HepG2 (cell line): ENCODE measurements around the gene CERT1. TPM values are rescaled to one million over a fixed set of nuclear protein-coding genes. Genes with fewer than 3 reads are reported as not detected.

Source experiments
- ATAC-seq: fragments of 200-7000 bp; cut with Tn5 transposase; 3 replicates; pipeline ENCODE4 v1.9.1; 2020; ENCODE audit warnings: mild to moderate bottlenecking, moderate library complexity
- BruUV-seq: library from RNA; stranded (reverse); fragments of 400-500 nt; replicated peaks from 2 replicates; lab custom pipeline; 2021; lab: Mats Ljungman, UMichigan
- CTCF ChIA-PET: fragments of 300-600 bp; formaldehyde crosslinking; extraction: SDS; loops from one replicate; lab custom pipeline; 2021; ENCODE audit warnings: low total read pairs, inconsistent platforms, low intra/inter-chr PET ratio; lab: Yijun Ruan, JAX
- POLR2A ChIA-PET: fragments of 350-600 bp; sonication (Branson Sonifier 250); formaldehyde crosslinking; loops from one replicate; lab custom pipeline; 2020; ENCODE audit warnings: antibody characterized with exemption, inconsistent platforms; lab: Yijun Ruan, JAX
- DNase-seq: peaks from one replicate; pipeline ENCODE4 v3.0.0-alpha.2; 2015; ENCODE audit warnings: low spot score
- FAIRE-seq: peaks from 3 replicates; lab custom pipeline; 2011; peaks lifted over from hg19 to GRCh38; lab: Jason Lieb, UNC
- H2AFZ ChIP-seq: one replicate; pipeline ENCODE4 v1.6.1; 2011; ENCODE audit warnings: low read length, inconsistent platforms
- H3K27ac ChIP-seq: fragments of 300-600 bp; 3 replicates; pipeline ENCODE4 v1.8.0; 2011; ENCODE audit warnings: mixed run types, mild to moderate bottlenecking, mixed read lengths, low read length, inconsistent platforms; ENCODE audit not compliant: insufficient read depth; ENCODE audit errors: extremely low read length
- H3K27me3 ChIP-seq, 2 experiments: fragments of 200-600 bp in 1 of 2; 2 replicates in 1 of 2; 3 replicates in 1 of 2; pipeline versions ENCODE4 v1.6.0 to v1.8.0; 2011; ENCODE audit warnings: low read length in 2 of 2, mild to moderate bottlenecking in 2 of 2, moderate library complexity in 2 of 2, inconsistent platforms in 1 of 2; ENCODE audit not compliant: insufficient read depth in 2 of 2, control insufficient read depth in 1 of 2
- H3K36me3 ChIP-seq, 2 experiments: fragments of 200-600 bp in 1 of 2; replicated peaks in 1 of 2; 2 replicates in 1 of 2; 3 replicates in 1 of 2; pipeline versions ENCODE4 v1.5.1 to v1.8.0; 2011; ENCODE audit warnings: low read length in 2 of 2, inconsistent platforms in 1 of 2; ENCODE audit not compliant: insufficient read depth in 2 of 2, control insufficient read depth in 1 of 2
- H3K4me1 ChIP-seq: 2 replicates; pipeline ENCODE4 v1.5.1; 2012; ENCODE audit warnings: low read length, inconsistent platforms; ENCODE audit not compliant: insufficient read depth
- H3K4me2 ChIP-seq: 2 replicates; pipeline ENCODE4 v1.6.0; 2011; ENCODE audit warnings: low read depth, low read length, inconsistent platforms
- H3K4me3 ChIP-seq, 3 experiments: fragments of 200-600 bp in 1 of 3; sonication (generic), shearing (Covaris generic) in 1 of 3; replicated peaks in 1 of 3; 2 replicates each; pipeline ENCODE4 v1.5.1; 2011 to 2016; ENCODE audit warnings: low read length in 3 of 3, inconsistent platforms in 2 of 3, low read depth in 2 of 3, mild to moderate bottlenecking in 2 of 3, control low read depth in 1 of 3, mixed read lengths in 1 of 3; ENCODE audit not compliant: insufficient read depth in 1 of 3
- H3K79me2 ChIP-seq: one replicate; pipeline ENCODE4 v1.6.1; 2011; ENCODE audit warnings: low read length, inconsistent platforms; ENCODE audit not compliant: insufficient read depth
- H3K9ac ChIP-seq: 2 replicates; pipeline ENCODE4 v1.6.0; 2011; ENCODE audit warnings: mild to moderate bottlenecking, low read depth, low read length, inconsistent platforms; ENCODE audit not compliant: insufficient read depth
- H3K9me3 ChIP-seq: 2 replicates; pipeline ENCODE4 v1.5.1; 2012; ENCODE audit warnings: mild to moderate bottlenecking, low read length
- H4K20me1 ChIP-seq: 2 replicates; pipeline ENCODE4 v1.6.0; 2011; ENCODE audit warnings: inconsistent platforms, mild to moderate bottlenecking, low read length, moderate library complexity; ENCODE audit not compliant: insufficient read depth
- ARNTL ChIP-seq: sonication (generic); formaldehyde crosslinking; IDR thresholded peaks from 2 replicates; pipeline ENCODE4 v1.4.0; 2020; ENCODE audit warnings: mild to moderate bottlenecking, missing genetic modification reagents
- CHD2 ChIP-seq: IDR thresholded peaks from 2 replicates; pipeline ENCODE4 v1.6.1; 2011; ENCODE audit warnings: low read depth, low read length, improper control_type of control experiment
- FOXP4 ChIP-seq: sonication (generic); formaldehyde crosslinking; IDR thresholded peaks from 2 replicates; pipeline ENCODE4 v1.4.0; 2020; ENCODE audit warnings: missing genetic modification reagents
- GATA4 ChIP-seq: sonication (generic); IDR thresholded peaks from 2 replicates; pipeline ENCODE4 v1.6.1; 2016; ENCODE audit warnings: antibody characterized with exemption, low read depth, borderline replicate concordance
- GATAD1 ChIP-seq: IDR thresholded peaks from 2 replicates; pipeline ENCODE4 v1.6.1; 2016; ENCODE audit warnings: missing genetic modification reagents, missing compliant biosample characterization
- HDAC1 ChIP-seq: sonication (generic); formaldehyde crosslinking; IDR thresholded peaks from 2 replicates; pipeline ENCODE4 v1.5.1; 2020; ENCODE audit warnings: mild to moderate bottlenecking, missing genetic modification reagents
- IKZF5 ChIP-seq: IDR thresholded peaks from 2 replicates; pipeline ENCODE4 v1.6.1; 2018; ENCODE audit warnings: missing genetic modification reagents, mild to moderate bottlenecking, missing compliant biosample characterization
- MAFK ChIP-seq, 2 experiments: IDR thresholded peaks in 1 of 2; conservative IDR thresholded peaks in 1 of 2; 2 replicates each; pipeline ENCODE4 v1.6.1; 2011; ENCODE audit warnings: improper control_type of control experiment in 2 of 2, low read length in 2 of 2
- MIER2 ChIP-seq: IDR thresholded peaks from 2 replicates; pipeline ENCODE4 v1.6.1; 2016; ENCODE audit warnings: missing biosample characterization, missing genetic modification reagents
- MLLT10 ChIP-seq: sonication (generic); formaldehyde crosslinking; IDR thresholded peaks from 2 replicates; pipeline ENCODE4 v1.4.0; 2020; ENCODE audit warnings: missing genetic modification reagents
- NR2F6 ChIP-seq, 2 experiments: IDR thresholded peaks; 2 replicates each; pipeline ENCODE4 v1.6.1; 2016; ENCODE audit warnings: antibody characterized with exemption in 1 of 2, mild to moderate bottlenecking in 1 of 2
- SRY ChIP-seq: sonication (generic); formaldehyde crosslinking; IDR thresholded peaks from 2 replicates; pipeline ENCODE4 v1.8.0; 2022; ENCODE audit warnings: mild to moderate bottlenecking, missing genetic modification reagents
- ZBTB21 ChIP-seq: sonication (generic); formaldehyde crosslinking; IDR thresholded peaks from 2 replicates; pipeline ENCODE4 v1.4.0; 2020; ENCODE audit warnings: missing genetic modification reagents
- ZNF232 ChIP-seq: sonication (generic); formaldehyde crosslinking; IDR thresholded peaks from 2 replicates; pipeline ENCODE4 v1.4.0; 2020; ENCODE audit warnings: missing genetic modification reagents, borderline replicate concordance
- ZNF282 ChIP-seq: fragments of 450-650 bp; IDR thresholded peaks from 2 replicates; pipeline ENCODE4 v1.6.1; 2018; ENCODE audit not compliant: partially characterized antibody
- ZNF616 ChIP-seq: sonication (generic); formaldehyde crosslinking; IDR thresholded peaks from 2 replicates; pipeline ENCODE4 v1.5.0; 2020; ENCODE audit warnings: low read depth, mild to moderate bottlenecking, missing genetic modification reagents
- in situ Hi-C: cut with HindIII; loops from 2 replicates; pipeline ENCODE4 v1.10.0; 2017; ENCODE audit warnings: low pct_unique_long_range_greater_than_20kb; ENCODE audit not compliant: extremely low pct_ligation_motif_present
- intact Hi-C: fragments of 100-400 bp; cut with micrococcal nuclease; formaldehyde crosslinking; loops from one replicate; pipeline ENCODE4 v1.10.0; 2022; ENCODE audit not compliant: unreplicated experiment
- polyA plus RNA-seq, 8 experiments: library from polyadenylated mRNA; depleted of rRNA in 3 of 8; stranded (reverse) in 7 of 8; unstranded in 1 of 8; fragments of >200 nt; fragmentation: Illumina TruSeq in 4 of 8; extraction: Trizol in 4 of 8; gene quantifications; 2 replicates each; pipeline versions ENCODE4 v1.2.1 to v1.2.3, GENCODE V29; 2011 to 2016; ENCODE audit warnings: low read depth in 4 of 8, missing spikeins in 1 of 8, mixed read lengths in 1 of 8; ENCODE audit not compliant: insufficient read depth in 1 of 8
- total RNA-seq, 5 experiments: library from RNA; depleted of rRNA; stranded (reverse); fragments of >200 nt; fragmentation: Illumina TruSeq; extraction: Trizol; gene quantifications; 2 replicates each; pipeline ENCODE4 v1.2.3, GENCODE V29; 2016; ENCODE audit warnings: low read depth in 1 of 5
- TF ChIP-seq, protein P1 (sequence below): sonication (generic); formaldehyde crosslinking; IDR thresholded peaks from 2 replicates; pipeline ENCODE4 v1.9.0; 2022; ENCODE audit warnings: low read depth, missing genetic modification reagents
- TF ChIP-seq, protein P2 (sequence below): sonication (generic); formaldehyde crosslinking; conservative IDR thresholded peaks from 2 replicates; pipeline ENCODE4 v1.5.0; 2020; ENCODE audit warnings: missing genetic modification reagents

Gene CERT1
- total and polyA plus RNA-seq, 2 of the 13 experiments (the other 11 are each of a cell fraction or from before 2014, with no cell fraction given): 8.2 to 12.7 TPM

GRCh38 chr5:75529185-75529584 lies 17.8 kb upstream of the CERT1 start:
- intact Hi-C loops: loop anchor here (10.0 kb wide), 1 partner anchor 294 kb away; the partner anchor contains the start of gene ANKRD31
- in situ Hi-C loops: no loop called here
- ATAC-seq: no peak
- no peak for FAIRE-seq
- CTCF ChIA-PET: no interaction called here
- no peaks in the 10 kb centered on the region for H3K9me3 ChIP-seq
- POLR2A ChIA-PET: no interaction called here
- no peaks in the 10 kb centered on the region for H3K27me3 ChIP-seq
- BruUV-seq: no TSS peak
- H3K9ac ChIP-seq: no peak overlapping the region
- H3K36me3 ChIP-seq: no peaks in the 10 kb centered on the region
- no peak overlapping the region for H2AFZ ChIP-seq
- peaks cover 11% of the 10 kb centered on the region for H4K20me1 ChIP-seq
- no peak overlapping the region for H3K27ac ChIP-seq
- DNase-seq: no peak
- H3K79me2 ChIP-seq: peaks cover 12% of the 10 kb centered on the region
- no peaks in the 10 kb centered on the region for H3K4me1 ChIP-seq
- no peak overlapping the region for H3K4me3 ChIP-seq
- H3K4me2 ChIP-seq: no peak overlapping the region
- TF ChIP-seq GATAD1 (CRISPR knock-in tag) (no peak), ZNF616 (CRISPR knock-in tag) (no peak), GATA4 (no peak), SRY (no peak), CHD2 (no peak), ARNTL (CRISPR knock-in tag) (no peak), NR2F6 (IDR thresholded peaks at IDR 0.05) (no peak), NR2F6 (CRISPR knock-in tag; IDR thresholded peaks at IDR 0.05) (no peak), IKZF5 (CRISPR knock-in tag) (no peak), HDAC1 (CRISPR knock-in tag) (no peak), FOXP4 (CRISPR knock-in tag) (no peak), ZBTB21 (CRISPR knock-in tag) (no peak), ZNF282 (no peak), MIER2 (CRISPR knock-in tag) (no peak), MAFK (conservative IDR thresholded peaks at IDR 0.05 in 1 of 2, IDR thresholded peaks at IDR 0.05 in 1 of 2; ENCODE audit: low read length in 2 of 2) (no peak), MLLT10 (no peak), ZNF232 (CRISPR knock-in tag) (no peak)
- TF ChIP-seq, protein P1, sequence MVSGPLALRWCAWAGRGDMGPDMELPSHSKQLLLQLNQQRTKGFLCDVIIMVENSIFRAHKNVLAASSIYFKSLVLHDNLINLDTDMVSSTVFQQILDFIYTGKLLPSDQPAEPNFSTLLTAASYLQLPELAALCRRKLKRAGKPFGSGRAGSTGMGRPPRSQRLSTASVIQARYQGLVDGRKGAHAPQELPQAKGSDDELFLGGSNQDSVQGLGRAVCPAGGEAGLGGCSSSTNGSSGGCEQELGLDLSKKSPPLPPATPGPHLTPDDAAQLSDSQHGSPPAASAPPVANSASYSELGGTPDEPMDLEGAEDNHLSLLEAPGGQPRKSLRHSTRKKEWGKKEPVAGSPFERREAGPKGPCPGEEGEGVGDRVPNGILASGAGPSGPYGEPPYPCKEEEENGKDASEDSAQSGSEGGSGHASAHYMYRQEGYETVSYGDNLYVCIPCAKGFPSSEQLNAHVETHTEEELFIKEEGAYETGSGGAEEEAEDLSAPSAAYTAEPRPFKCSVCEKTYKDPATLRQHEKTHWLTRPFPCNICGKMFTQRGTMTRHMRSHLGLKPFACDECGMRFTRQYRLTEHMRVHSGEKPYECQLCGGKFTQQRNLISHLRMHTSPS (CRISPR knock-in tag): no peak
- TF ChIP-seq, protein P2, sequence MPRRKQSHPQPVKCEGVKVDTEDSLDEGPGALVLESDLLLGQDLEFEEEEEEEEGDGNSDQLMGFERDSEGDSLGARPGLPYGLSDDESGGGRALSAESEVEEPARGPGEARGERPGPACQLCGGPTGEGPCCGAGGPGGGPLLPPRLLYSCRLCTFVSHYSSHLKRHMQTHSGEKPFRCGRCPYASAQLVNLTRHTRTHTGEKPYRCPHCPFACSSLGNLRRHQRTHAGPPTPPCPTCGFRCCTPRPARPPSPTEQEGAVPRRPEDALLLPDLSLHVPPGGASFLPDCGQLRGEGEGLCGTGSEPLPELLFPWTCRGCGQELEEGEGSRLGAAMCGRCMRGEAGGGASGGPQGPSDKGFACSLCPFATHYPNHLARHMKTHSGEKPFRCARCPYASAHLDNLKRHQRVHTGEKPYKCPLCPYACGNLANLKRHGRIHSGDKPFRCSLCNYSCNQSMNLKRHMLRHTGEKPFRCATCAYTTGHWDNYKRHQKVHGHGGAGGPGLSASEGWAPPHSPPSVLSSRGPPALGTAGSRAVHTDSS: no peak
